Progenitor cell of endocrine pancreas (in vitro differentiated cells): Measurements from ENCODE around the gene DPH3. TPM values are rescaled to one million over a fixed set of nuclear protein-coding genes. Genes with fewer than 3 reads are reported as not detected.

Source experiments
- DNase-seq: peaks from one replicate; pipeline ENCODE4 v3.0.0; 2021; ENCODE audit warnings: low spot score; ENCODE audit not compliant: unreplicated experiment
- H3K27ac Mint-ChIP-seq: 2 replicates; pipeline ENCODE4 v1.8.0; 2021; ENCODE audit warnings: mild to moderate bottlenecking, moderate library complexity, mixed read lengths
- H3K27me3 Mint-ChIP-seq: 2 replicates; pipeline ENCODE4 v1.8.0; 2021; ENCODE audit warnings: mixed read lengths
- H3K36me3 Mint-ChIP-seq: 2 replicates; pipeline ENCODE4 v1.8.0; 2022; ENCODE audit warnings: mixed read lengths; ENCODE audit not compliant: insufficient read depth
- H3K4me1 Mint-ChIP-seq: 2 replicates; pipeline ENCODE4 v1.8.0; 2021; ENCODE audit warnings: low read depth, mixed read lengths
- H3K4me3 Mint-ChIP-seq: 2 replicates; pipeline ENCODE4 v1.8.0; 2021; ENCODE audit warnings: low read depth, mild to moderate bottlenecking, moderate library complexity, mixed read lengths
- H3K9me3 Mint-ChIP-seq: 2 replicates; pipeline ENCODE4 v1.8.0; 2021; ENCODE audit warnings: low read depth, mixed read lengths
- total RNA-seq: library from RNA; stranded (reverse); gene quantifications from 2 replicates; pipeline ENCODE4 v1.2.1, GENCODE V29; 2021
- TF ChIP-seq, protein P1 (sequence below): fragments of 200-600 bp; sonication (generic); IDR thresholded peaks from one replicate; pipeline ENCODE4 v1.5.0; 2021; ENCODE audit warnings: antibody characterized with exemption, mild to moderate bottlenecking; ENCODE audit not compliant: unreplicated experiment

DPH3 gene
- total RNA-seq, 1 donor from 2014 or later: 27.8 TPM

DNA sequence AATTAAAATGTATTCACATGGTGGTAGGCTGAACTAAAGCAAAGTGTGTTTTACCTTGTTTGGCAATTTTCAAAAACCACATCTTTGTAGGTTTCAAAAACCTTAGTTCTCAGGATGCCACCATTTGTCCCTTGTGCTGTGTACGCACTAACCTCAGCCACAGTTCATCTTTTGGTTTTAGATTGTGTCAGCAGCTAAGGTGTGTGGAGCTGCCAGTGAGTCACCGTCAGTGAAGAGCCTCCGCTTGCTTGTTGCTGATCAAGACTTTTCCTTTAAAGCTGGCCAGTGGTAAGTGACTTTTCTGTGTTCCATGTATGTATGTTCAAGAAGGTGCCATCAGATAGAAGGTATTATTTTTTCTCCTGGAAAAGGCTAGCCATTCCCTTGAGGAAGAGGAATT lies 21.4 kb upstream of the DPH3 start:
- H3K4me3 Mint-ChIP-seq: no peak overlapping the region
- H3K4me1 Mint-ChIP-seq: no peaks in the 10 kb centered on the region
- no peaks in the 10 kb centered on the region for H3K27me3 Mint-ChIP-seq
- H3K36me3 Mint-ChIP-seq: peaks cover 4% of the 10 kb centered on the region
- TF ChIP-seq, protein P1, sequence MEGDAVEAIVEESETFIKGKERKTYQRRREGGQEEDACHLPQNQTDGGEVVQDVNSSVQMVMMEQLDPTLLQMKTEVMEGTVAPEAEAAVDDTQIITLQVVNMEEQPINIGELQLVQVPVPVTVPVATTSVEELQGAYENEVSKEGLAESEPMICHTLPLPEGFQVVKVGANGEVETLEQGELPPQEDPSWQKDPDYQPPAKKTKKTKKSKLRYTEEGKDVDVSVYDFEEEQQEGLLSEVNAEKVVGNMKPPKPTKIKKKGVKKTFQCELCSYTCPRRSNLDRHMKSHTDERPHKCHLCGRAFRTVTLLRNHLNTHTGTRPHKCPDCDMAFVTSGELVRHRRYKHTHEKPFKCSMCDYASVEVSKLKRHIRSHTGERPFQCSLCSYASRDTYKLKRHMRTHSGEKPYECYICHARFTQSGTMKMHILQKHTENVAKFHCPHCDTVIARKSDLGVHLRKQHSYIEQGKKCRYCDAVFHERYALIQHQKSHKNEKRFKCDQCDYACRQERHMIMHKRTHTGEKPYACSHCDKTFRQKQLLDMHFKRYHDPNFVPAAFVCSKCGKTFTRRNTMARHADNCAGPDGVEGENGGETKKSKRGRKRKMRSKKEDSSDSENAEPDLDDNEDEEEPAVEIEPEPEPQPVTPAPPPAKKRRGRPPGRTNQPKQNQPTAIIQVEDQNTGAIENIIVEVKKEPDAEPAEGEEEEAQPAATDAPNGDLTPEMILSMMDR: no peak
- H3K9me3 Mint-ChIP-seq: no peaks in the 10 kb centered on the region
- no peak overlapping the region for H3K27ac Mint-ChIP-seq
- DNase-seq: no peak

DNA sequence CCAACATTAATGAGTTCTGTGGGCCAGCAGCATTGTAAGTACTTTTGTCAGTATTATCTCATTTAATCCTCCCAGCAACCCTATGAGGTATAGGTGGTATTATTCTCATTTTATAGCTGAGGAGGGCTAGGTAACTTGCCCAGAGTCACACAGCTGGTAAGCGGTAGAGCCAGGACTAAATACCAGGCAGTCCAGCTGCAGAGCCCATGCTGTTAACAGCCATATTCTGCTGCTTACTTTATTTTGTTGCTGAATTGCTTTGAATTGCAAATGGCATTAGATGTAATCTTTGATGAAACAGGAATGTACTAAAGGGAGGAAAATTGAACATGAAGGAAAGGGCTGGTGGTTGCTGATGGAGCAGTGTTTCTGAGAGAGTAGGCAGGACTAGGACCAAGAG lies 19.9 kb upstream of the DPH3 start:
- Mint-ChIP-seq H3K4me1 (no peaks in the 10 kb centered on the region), H3K36me3 (peaks cover 4% of the 10 kb centered on the region), H3K4me3 (no peak overlapping the region), H3K27me3 (no peaks in the 10 kb centered on the region), H3K9me3 (no peaks in the 10 kb centered on the region), H3K27ac (no peak overlapping the region)
- no peak for DNase-seq
- TF ChIP-seq, protein P1: no peak

DNA sequence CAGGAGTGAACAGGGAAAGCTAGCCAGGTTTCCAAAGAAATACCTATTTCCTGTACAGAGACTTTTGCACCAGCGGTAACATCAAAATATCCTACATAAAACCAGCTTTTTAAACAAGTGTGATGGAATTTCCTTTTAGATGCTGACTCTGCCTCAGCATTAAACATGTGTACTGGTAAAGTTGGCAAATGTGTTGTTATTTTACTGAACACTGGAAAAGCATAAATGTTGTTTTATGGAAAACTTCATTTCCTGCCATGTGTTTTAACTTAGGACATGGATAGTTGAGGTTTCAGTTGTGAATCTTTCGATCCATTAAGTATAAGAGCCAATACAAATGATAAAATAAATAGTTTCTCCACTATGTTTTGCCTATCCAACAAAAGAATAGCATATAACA lies 15.9 kb upstream of the DPH3 start:
- Mint-ChIP-seq H3K9me3 (no peaks in the 10 kb centered on the region), H3K36me3 (peaks cover 5% of the 10 kb centered on the region), H3K27me3 (no peaks in the 10 kb centered on the region), H3K4me1 (no peaks in the 10 kb centered on the region), H3K4me3 (no peak overlapping the region), H3K27ac (no peak overlapping the region)
- no peak for DNase-seq
- TF ChIP-seq, protein P1: no peak

DNA sequence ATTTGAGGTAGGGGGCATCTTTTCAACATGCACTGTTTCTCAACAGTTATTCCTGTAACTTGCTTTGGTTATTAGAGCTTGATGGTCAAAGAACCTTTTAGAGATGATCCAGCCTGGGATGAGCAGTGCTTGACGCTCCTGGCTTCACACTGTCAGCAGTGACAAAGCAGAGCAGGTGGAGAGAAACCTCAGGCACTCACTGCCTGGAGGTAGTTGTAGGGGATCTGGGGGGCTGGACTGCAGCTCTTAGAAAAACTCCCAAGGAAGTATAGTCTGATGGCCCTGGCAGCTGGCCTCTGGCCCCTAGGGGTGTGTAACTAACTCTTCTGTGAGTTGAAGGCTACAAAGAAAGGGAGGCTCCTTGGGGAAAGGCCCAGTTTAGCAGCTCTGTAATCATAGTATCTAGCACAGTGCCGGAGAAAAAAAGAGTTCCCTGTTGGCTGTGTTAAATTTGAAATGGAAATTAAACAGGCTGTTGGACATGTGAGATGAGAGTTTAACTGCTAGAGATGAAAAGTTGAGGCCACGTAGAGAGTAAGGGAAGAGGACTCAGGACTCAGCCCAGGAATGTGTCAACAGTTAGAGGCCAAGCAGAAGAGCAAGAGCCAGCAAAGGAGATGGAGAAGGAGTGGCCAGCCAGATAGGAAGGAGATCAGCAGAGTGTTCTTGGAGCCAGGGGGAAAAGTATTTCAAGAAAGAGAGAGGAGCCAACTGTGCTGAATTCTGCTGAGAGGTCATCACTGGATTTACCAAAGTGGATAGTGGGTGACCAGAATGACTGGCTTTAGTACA lies 14.5 kb upstream of the DPH3 start:
- no peaks in the 10 kb centered on the region for H3K4me1 Mint-ChIP-seq
- H3K36me3 Mint-ChIP-seq: peaks cover 5% of the 10 kb centered on the region
- H3K4me3 Mint-ChIP-seq: no peak overlapping the region
- H3K9me3 Mint-ChIP-seq: no peaks in the 10 kb centered on the region
- H3K27ac Mint-ChIP-seq: no peak overlapping the region
- no peak for DNase-seq
- H3K27me3 Mint-ChIP-seq: no peaks in the 10 kb centered on the region
- TF ChIP-seq, protein P1: no peak

DNA sequence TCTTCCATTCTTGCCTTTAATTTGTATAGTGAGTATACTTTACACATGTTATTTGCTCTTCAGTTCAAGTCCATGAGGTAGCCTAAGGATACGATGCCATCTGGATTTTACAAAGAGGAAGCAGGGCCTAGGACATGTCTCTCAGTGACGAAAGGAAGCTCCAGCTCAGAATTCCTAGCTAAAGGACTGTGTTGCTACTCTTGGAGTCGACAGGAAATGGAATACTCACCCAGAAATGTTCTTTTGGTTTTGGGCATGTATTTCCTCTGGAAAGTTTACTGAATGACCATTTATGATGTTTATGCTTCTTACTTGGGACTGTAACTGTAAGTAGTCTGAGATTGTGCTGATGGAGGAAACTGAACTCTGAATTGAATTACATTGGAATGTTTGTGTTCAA lies 12.7 kb upstream of the DPH3 start:
- no peaks in the 10 kb centered on the region for H3K9me3 Mint-ChIP-seq
- H3K4me3 Mint-ChIP-seq: no peak overlapping the region
- H3K4me1 Mint-ChIP-seq: no peaks in the 10 kb centered on the region
- DNase-seq: no peak
- no peaks in the 10 kb centered on the region for H3K27me3 Mint-ChIP-seq
- TF ChIP-seq, protein P1: no peak
- no peak overlapping the region for H3K27ac Mint-ChIP-seq
- peaks cover 4% of the 10 kb centered on the region for H3K36me3 Mint-ChIP-seq
